H7 (cell line): ENCODE measurements around the gene MYL6B. TPM values are rescaled to one million over a fixed set of nuclear protein-coding genes. Genes with fewer than 3 reads are reported as not detected.

Source experiments
- DNase-seq: peaks from one replicate; pipeline ENCODE4 v3.0.0; 2012
- H3K27me3 ChIP-seq: 2 replicates; pipeline ENCODE4 v1.6.0; 2011; ENCODE audit warnings: mild to moderate bottlenecking, low read length; ENCODE audit not compliant: control insufficient read depth, insufficient read depth
- H3K36me3 ChIP-seq: replicated peaks from 2 replicates; pipeline ENCODE4 v1.5.1; 2011; ENCODE audit warnings: low read length; ENCODE audit not compliant: control insufficient read depth, insufficient read depth
- H3K4me3 ChIP-seq: 2 replicates; pipeline ENCODE4 v1.5.1; 2011; ENCODE audit warnings: low read depth, mild to moderate bottlenecking, control low read depth, low read length, moderate library complexity; ENCODE audit not compliant: insufficient read depth
- total RNA-seq: library from RNA; depleted of rRNA; stranded (reverse); fragments of >200 nt; shearing (Covaris generic); gene quantifications from 2 replicates; pipeline ENCODE4 v1.2.3, GENCODE V29; 2014

The MYL6B gene
- total RNA-seq, 1 experiment from 2014 or later = 129 TPM

GRCh38 chr12:56117778-56118687 is 34.4 kb upstream of the MYL6B start, which contains the start of gene ZC3H10:
Gene ZC3H10 (plus strand): TSS chr12:56118266. CDS start chr12:56120563, 2,297 bp downstream.
- Histone ChIP-seq H3K27me3 (no peaks in the 10 kb centered on the region), H3K36me3 (peaks cover 15% of the 10 kb centered on the region), H3K4me3 (peak within 1 kb of the TSS; percentile 83)
- DNase-seq = peak; percentile 94

- peak overlapping the region; percentile 71 for H3K4me3 ChIP-seq
- no peak for DNase-seq
- peaks cover 13% of the 10 kb centered on the region for H3K36me3 ChIP-seq
- H3K27me3 ChIP-seq = no peaks in the 10 kb centered on the region
Observed at GRCh38 chr12:56118688-56119357, 33.6 kb upstream of the MYL6B start.

- Histone ChIP-seq H3K27me3 (no peaks in the 10 kb centered on the region), H3K4me3 (no peak overlapping the region), H3K36me3 (peaks cover 13% of the 10 kb centered on the region)
- DNase-seq = peak; percentile 93
Observed at GRCh38 chr12:56119361-56119796, 33.0 kb upstream of the MYL6B start.

DNA sequence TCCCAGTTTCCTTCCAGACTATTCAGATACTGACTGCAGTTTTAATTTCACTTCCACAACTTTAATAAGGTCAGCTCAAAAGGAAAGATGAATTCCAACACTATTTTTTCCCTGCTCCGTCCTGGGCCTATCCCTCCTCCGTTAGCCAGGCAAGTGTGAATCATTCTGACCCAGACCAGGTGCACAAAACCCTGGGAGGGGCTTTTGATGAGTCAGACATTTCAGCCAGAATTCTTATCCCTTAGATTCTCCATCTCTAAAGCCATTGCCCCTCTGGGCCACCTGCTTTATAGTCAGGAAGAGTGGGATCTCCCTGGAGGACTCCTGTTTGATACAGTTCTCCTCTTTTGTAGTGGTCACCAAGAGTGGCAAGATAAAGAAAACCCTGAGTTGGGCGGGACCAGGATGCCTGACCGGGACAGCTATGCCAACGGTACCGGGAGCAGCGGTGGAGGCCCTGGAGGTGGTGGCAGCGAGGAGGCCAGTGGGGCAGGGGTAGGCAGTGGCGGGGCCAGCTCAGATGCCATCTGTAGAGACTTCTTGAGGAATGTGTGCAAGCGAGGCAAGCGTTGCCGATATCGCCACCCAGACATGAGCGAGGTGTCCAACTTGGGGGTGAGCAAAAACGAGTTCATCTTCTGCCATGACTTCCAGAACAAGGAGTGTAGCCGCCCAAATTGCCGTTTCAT is 32.1 kb upstream of the MYL6B start:
- Histone ChIP-seq H3K4me3 (no peak overlapping the region), H3K27me3 (no peaks in the 10 kb centered on the region), H3K36me3 (peaks cover 13% of the 10 kb centered on the region)
- no peak for DNase-seq

DNA sequence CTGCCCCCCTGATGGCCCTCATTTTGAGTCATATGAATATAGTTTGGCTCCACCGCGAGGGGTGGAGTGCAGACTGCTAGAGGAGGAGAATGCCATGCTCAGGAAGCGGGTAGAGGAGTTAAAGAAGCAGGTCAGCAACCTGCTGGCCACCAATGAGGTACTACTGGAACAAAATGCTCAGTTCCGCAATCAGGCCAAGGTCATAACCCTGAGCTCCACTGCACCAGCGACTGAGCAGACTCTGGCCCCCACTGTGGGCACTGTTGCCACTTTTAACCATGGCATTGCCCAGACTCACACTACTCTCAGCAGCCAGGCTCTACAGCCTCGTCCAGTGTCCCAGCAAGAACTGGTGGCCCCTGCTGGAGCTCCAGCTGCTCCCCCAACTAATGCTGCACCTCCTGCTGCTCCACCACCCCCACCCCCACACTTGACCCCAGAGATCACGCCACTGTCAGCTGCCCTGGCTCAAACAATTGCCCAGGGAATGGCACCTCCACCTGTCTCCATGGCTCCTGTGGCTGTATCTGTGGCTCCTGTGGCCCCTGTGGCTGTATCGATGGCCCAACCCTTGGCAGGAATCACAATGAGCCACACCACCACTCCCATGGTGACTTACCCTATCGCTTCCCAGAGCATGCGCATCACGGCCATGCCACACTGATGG is 31.1 kb upstream of the MYL6B start:
- no peak for DNase-seq
- Histone ChIP-seq H3K36me3 (peaks cover 13% of the 10 kb centered on the region), H3K4me3 (no peak overlapping the region), H3K27me3 (no peaks in the 10 kb centered on the region)

DNA sequence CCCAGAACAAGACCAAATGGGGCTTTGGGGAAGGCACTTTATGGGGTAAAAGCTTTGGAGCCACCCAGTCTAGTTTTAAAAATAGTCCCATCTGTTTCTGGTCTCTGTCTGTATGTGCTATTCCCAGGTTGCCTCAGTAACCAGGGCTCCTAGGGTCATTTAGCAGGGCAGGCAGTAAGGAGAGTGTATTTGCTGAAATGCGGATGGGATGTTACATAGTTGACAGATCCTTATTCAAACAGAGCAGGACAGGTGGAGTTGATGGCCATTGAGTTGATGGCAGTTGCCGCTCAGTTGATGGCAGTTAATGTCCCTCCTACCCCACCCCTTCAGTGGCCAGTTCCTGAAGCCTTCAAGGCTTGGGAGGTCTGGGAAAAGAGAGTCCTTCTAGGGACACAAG is 29.8 kb upstream of the MYL6B start:
- Histone ChIP-seq H3K36me3 (peaks cover 10% of the 10 kb centered on the region), H3K27me3 (no peaks in the 10 kb centered on the region), H3K4me3 (no peak overlapping the region)
- no peak for DNase-seq

DNA sequence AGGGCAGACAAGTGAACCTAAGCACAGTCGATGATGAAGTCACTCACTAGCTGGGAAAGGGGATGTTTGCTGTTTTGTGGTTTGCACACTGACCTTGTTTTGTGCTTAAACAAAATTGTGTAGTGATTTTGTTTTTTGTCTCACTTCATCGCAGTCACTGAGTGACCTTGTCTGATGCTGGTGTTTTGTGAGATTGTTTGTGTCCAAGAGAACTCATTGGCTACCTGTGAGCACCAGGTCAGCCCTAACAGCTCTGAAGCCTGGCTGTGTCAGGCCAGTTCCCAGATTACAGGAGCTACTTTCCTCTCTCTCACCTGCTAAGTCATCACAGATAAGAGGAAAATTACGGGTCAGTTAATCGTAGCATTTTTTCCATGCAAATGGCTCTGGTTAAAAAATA is 28.3 kb upstream of the MYL6B start:
- no peak for DNase-seq
- Histone ChIP-seq H3K36me3 (peaks cover 10% of the 10 kb centered on the region), H3K4me3 (no peak overlapping the region), H3K27me3 (no peaks in the 10 kb centered on the region)

GRCh38 chr12:56126732-56127239 is 25.6 kb upstream of the MYL6B start:
- no peak for DNase-seq
- no peak overlapping the region for H3K4me3 ChIP-seq
- H3K27me3 ChIP-seq = no peaks in the 10 kb centered on the region
- peaks cover 12% of the 10 kb centered on the region for H3K36me3 ChIP-seq

- DNase-seq = peak; percentile 16
- Histone ChIP-seq H3K36me3 (peaks cover 19% of the 10 kb centered on the region), H3K27me3 (no peaks in the 10 kb centered on the region), H3K4me3 (peak overlapping the region; percentile 25)
Observed at GRCh38 chr12:56127485-56127887, 24.9 kb upstream of the MYL6B start.

DNA sequence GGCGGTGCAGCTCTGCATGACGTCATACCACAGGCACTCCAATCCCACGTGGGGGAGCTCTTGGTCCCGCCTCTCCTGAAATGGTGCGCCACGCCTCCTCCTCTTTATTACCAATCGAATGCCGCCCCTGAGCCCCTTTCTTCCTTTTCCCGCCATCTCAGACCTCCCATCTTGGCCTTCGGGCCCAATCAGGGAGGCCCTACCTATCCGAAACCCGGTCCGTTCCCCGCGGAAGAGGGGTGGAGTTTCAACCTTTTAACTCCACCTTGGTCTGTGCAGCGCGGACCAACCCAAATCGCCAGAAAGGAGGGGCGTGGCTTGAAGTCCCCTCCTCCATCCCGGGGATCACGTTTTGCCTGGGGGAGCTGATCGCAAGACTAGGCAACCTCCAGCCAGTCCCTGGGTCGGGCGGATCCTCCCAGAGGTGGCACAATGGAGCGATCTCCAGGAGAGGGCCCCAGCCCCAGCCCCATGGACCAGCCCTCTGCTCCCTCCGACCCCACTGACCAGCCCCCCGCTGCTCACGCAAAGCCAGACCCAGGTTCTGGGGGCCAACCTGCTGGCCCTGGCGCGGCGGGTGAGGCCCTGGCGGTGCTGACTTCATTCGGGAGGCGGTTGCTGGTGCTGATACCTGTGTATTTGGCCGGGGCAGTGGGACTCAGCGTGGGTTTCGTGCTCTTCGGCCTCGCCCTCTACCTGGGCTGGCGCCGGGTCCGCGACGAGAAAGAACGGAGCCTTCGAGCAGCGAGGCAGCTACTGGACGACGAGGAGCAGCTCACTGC is 24.3 kb upstream of the MYL6B start, which contains the start of gene ESYT1:
Gene ESYT1, plus strand, starts transcription at position 380 of the 782 bp plus-strand sequence. Its CDS starts 53 bp downstream, at position 433.
- H3K36me3 ChIP-seq = peaks cover 20% of the 10 kb centered on the region
- no peaks in the 10 kb centered on the region for H3K27me3 ChIP-seq
- DNase-seq = peak; percentile 97
- peak within 1 kb of the TSS; percentile 88 for H3K4me3 ChIP-seq

DNA sequence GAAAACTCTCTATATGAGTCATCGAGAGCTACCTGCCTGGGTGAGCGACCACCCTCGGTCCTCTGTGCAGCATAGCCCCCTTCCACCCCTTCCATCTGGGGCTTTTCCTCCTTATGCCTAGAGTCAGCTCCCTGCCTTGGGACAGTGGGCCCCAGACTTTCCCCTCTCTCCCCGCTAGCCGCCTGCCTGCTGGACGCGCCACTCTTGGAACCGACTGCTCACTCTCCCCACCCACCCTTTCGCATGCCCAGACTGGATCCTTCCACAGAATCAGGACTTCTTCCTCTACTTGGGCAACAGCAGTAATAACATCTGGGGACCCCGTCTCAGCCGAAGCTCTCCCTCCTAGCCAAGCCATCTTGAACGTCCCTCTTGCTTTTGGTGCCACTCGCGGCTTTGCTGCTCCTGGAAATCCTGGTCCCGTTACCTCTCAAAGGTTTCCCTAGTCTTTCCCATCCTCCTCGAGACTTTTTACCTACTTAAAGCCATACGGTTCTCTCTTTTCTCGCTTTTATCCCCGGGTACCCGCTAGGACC is 23.6 kb upstream of the MYL6B start:
- peak; percentile 65 for DNase-seq
- Histone ChIP-seq H3K4me3 (peak overlapping the region; percentile 88), H3K27me3 (no peaks in the 10 kb centered on the region), H3K36me3 (peaks cover 27% of the 10 kb centered on the region)

- DNase-seq = peak; percentile 86
- H3K4me3 ChIP-seq = peak overlapping the region; percentile 88
- H3K27me3 ChIP-seq = no peaks in the 10 kb centered on the region
- H3K36me3 ChIP-seq = peaks cover 33% of the 10 kb centered on the region
Observed at GRCh38 chr12:56129206-56129941, 23.0 kb upstream of the MYL6B start.
